Panc1 (cell line): ENCODE data around the gene SNIP1. TPM values are rescaled to one million over a fixed set of nuclear protein-coding genes. Genes with fewer than 3 reads are reported as not detected.
A peak's percentile ranks its signal among the peaks of the same experiment; 100 is the strongest.

Source experiments
- ATAC-seq: fragments of 200-7000 bp; cut with Tn5 transposase; 2 replicates; pipeline ENCODE4 v1.9.1; 2020; ENCODE audit warnings: mild to moderate bottlenecking, moderate library complexity
- BruUV-seq: library from RNA; stranded (reverse); fragments of 400-500 nt; replicated peaks from 2 replicates; lab custom pipeline; 2021; lab: Mats Ljungman, UMichigan
- CTCF ChIA-PET: fragments of 300-600 bp; sonication (Branson Sonifier 250); formaldehyde crosslinking; loops from one replicate; lab custom pipeline; 2022; ENCODE audit warnings: antibody characterized with exemption; lab: Charles Lee
- POLR2A ChIA-PET: fragments of 300-600 bp; sonication (Branson Sonifier 250); formaldehyde crosslinking; loops from one replicate; lab custom pipeline; 2022; ENCODE audit warnings: antibody characterized with exemption; lab: Charles Lee
- DNase-seq: peaks from one replicate; pipeline ENCODE4 v3.0.0-alpha.2; 2010; ENCODE audit warnings: low read depth, low spot score
- H3K27ac ChIP-seq: 2 replicates; pipeline ENCODE4 v1.5.1; 2011; ENCODE audit warnings: mild to moderate bottlenecking, low read length, inconsistent platforms
- H3K27me3 ChIP-seq: fragments of 200-500 bp; sonication (Bioruptor generic); 2 replicates; pipeline ENCODE4 v1.6.0; 2014; ENCODE audit warnings: low read length, inconsistent platforms; ENCODE audit not compliant: control insufficient read depth, insufficient read depth
- H3K36me3 ChIP-seq: fragments of 200-500 bp; sonication (Bioruptor generic); 2 replicates; pipeline ENCODE4 v1.5.1; 2014; ENCODE audit warnings: inconsistent platforms, mild to moderate bottlenecking, low read length, moderate library complexity; ENCODE audit not compliant: control insufficient read depth, insufficient read depth
- H3K4me1 ChIP-seq: 2 replicates; pipeline ENCODE4 v1.5.1; 2011; ENCODE audit warnings: inconsistent platforms, mild to moderate bottlenecking, low read length, moderate library complexity; ENCODE audit not compliant: control insufficient read depth, insufficient read depth
- H3K4me3 ChIP-seq, 2 experiments: 2 replicates each; pipeline ENCODE4 v1.5.1; 2011 to 2012; ENCODE audit warnings: low read depth in 2 of 2, low read length in 2 of 2, mild to moderate bottlenecking in 2 of 2, inconsistent platforms in 1 of 2, moderate library complexity in 1 of 2
- H3K9me3 ChIP-seq: fragments of 200-500 bp; sonication (Bioruptor generic); 2 replicates; pipeline ENCODE4 v1.5.1; 2014; ENCODE audit warnings: low read depth, mild to moderate bottlenecking, inconsistent platforms, low read length, moderate library complexity; ENCODE audit not compliant: control insufficient read depth, insufficient read depth
- POLR2AphosphoS5 ChIP-seq: IDR thresholded peaks from 2 replicates; pipeline ENCODE4 v1.6.1; 2012; ENCODE audit warnings: mild to moderate bottlenecking, low read depth, low read length, moderate library complexity
- SIN3A ChIP-seq: IDR thresholded peaks from 2 replicates; pipeline ENCODE4 v1.6.1; 2012; ENCODE audit warnings: low read depth, mild to moderate bottlenecking, low read length, moderate library complexity, borderline replicate concordance; ENCODE audit not compliant: insufficient read depth
- TCF7L2 ChIP-seq: IDR thresholded peaks from 2 replicates; pipeline ENCODE4 v1.6.1; 2011; ENCODE audit warnings: mild to moderate bottlenecking, low read depth, low read length, inconsistent platforms
- in situ Hi-C: cut with HindIII; loops from 2 replicates; pipeline ENCODE4 v1.10.0; 2016; ENCODE audit warnings: low sequenced_read_pairs, low pct_unique_long_range_greater_than_20kb
- intact Hi-C: fragments of 100-400 bp; cut with micrococcal nuclease; formaldehyde crosslinking; loops from one replicate; pipeline ENCODE4 v1.10.0; 2022; ENCODE audit not compliant: unreplicated experiment
- total RNA-seq: library from RNA; stranded (reverse); gene quantifications from one replicate; pipeline ENCODE4 v1.2.1, GENCODE V29; 2021; ENCODE audit not compliant: unreplicated experiment
- TF ChIP-seq, protein P1 (sequence below), 2 experiments: IDR thresholded peaks; 2 replicates each; pipeline ENCODE4 v1.6.1; 2011 to 2012; ENCODE audit warnings: low read depth in 2 of 2, control low read depth in 1 of 2, low read length in 1 of 2, mild to moderate bottlenecking in 1 of 2, moderate library complexity in 1 of 2; ENCODE audit not compliant: insufficient read depth in 1 of 2
- TF ChIP-seq, protein P2 (sequence below): fragments of 450-650 bp; IDR thresholded peaks from 2 replicates; pipeline ENCODE4 v1.5.1; 2017; ENCODE audit warnings: mild to moderate bottlenecking

The SNIP1 gene
- total RNA-seq, 1 experiment from 2014 or later = 21.4 TPM

GRCh38 chr1:37595440-37596181 lies 41.5 kb upstream of the SNIP1 start, which contains the start of gene GNL2:
TSS of gene GNL2 (minus strand) at chr1:37595937. CDS start at chr1:37595822, 115 bp downstream.
- in situ Hi-C loops = loop anchor here (5.0 kb wide), 1 partner anchor 97 kb away; the partner anchor contains the start of gene CDCA8
- Histone ChIP-seq H3K9me3 (no peaks in the 10 kb centered on the region), H3K36me3 (peaks cover 32% of the 10 kb centered on the region), H3K4me1 (peaks cover 9% of the 10 kb centered on the region), H3K4me3 (peak within 1 kb of the TSS; percentile 99 to 100), H3K27ac (peak within 1 kb of the TSS; percentile 98), H3K27me3 (no peaks in the 10 kb centered on the region)
- peak; percentile 87 for DNase-seq
- BruUV-seq = no TSS peak
- intact Hi-C loops = no loop called here
- ATAC-seq = peak; percentile 100
- CTCF ChIA-PET = interaction anchor here (0.6 kb wide), 1 partner anchor 92 kb away, joined by 3 read pairs; no protein-coding TSS in a partner anchor
- TF ChIP-seq POLR2AphosphoS5 = peak; percentile 96
- TF ChIP-seq, protein P1, sequence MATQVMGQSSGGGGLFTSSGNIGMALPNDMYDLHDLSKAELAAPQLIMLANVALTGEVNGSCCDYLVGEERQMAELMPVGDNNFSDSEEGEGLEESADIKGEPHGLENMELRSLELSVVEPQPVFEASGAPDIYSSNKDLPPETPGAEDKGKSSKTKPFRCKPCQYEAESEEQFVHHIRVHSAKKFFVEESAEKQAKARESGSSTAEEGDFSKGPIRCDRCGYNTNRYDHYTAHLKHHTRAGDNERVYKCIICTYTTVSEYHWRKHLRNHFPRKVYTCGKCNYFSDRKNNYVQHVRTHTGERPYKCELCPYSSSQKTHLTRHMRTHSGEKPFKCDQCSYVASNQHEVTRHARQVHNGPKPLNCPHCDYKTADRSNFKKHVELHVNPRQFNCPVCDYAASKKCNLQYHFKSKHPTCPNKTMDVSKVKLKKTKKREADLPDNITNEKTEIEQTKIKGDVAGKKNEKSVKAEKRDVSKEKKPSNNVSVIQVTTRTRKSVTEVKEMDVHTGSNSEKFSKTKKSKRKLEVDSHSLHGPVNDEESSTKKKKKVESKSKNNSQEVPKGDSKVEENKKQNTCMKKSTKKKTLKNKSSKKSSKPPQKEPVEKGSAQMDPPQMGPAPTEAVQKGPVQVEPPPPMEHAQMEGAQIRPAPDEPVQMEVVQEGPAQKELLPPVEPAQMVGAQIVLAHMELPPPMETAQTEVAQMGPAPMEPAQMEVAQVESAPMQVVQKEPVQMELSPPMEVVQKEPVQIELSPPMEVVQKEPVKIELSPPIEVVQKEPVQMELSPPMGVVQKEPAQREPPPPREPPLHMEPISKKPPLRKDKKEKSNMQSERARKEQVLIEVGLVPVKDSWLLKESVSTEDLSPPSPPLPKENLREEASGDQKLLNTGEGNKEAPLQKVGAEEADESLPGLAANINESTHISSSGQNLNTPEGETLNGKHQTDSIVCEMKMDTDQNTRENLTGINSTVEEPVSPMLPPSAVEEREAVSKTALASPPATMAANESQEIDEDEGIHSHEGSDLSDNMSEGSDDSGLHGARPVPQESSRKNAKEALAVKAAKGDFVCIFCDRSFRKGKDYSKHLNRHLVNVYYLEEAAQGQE (IDR thresholded peaks at IDR 0.05; ENCODE audit: insufficient read depth in 1 of 2, low read depth in 2 of 2, low read length in 1 of 2) = no peak
- POLR2A ChIA-PET = interaction anchor here (0.7 to 0.9 kb wide), 2 partner anchors 9 to 14 kb away, joined by 3 read pairs; no protein-coding TSS in a partner anchor

GRCh38 chr1:37593726-37594125 lies 39.6 kb upstream of the SNIP1 start:
- BruUV-seq = no TSS peak
- POLR2A ChIA-PET = no interaction called here

More at GRCh38 chr1:37593726-37594125, 39.6 kb upstream of the SNIP1 start:
- Histone ChIP-seq H3K27ac (no peak overlapping the region), H3K4me1 (peaks cover 9% of the 10 kb centered on the region), H3K9me3 (no peaks in the 10 kb centered on the region), H3K27me3 (no peaks in the 10 kb centered on the region), H3K4me3 (peak overlapping the region in 1 of 2 experiments; percentile 99; a peak in 2 of 4 replicates), H3K36me3 (peaks cover 42% of the 10 kb centered on the region)
- CTCF ChIA-PET = no interaction called here
- in situ Hi-C loops = no loop called here
- intact Hi-C loops = no loop called here
- DNase-seq (no peak), ATAC-seq (no peak)
- TF ChIP-seq, protein P2, sequence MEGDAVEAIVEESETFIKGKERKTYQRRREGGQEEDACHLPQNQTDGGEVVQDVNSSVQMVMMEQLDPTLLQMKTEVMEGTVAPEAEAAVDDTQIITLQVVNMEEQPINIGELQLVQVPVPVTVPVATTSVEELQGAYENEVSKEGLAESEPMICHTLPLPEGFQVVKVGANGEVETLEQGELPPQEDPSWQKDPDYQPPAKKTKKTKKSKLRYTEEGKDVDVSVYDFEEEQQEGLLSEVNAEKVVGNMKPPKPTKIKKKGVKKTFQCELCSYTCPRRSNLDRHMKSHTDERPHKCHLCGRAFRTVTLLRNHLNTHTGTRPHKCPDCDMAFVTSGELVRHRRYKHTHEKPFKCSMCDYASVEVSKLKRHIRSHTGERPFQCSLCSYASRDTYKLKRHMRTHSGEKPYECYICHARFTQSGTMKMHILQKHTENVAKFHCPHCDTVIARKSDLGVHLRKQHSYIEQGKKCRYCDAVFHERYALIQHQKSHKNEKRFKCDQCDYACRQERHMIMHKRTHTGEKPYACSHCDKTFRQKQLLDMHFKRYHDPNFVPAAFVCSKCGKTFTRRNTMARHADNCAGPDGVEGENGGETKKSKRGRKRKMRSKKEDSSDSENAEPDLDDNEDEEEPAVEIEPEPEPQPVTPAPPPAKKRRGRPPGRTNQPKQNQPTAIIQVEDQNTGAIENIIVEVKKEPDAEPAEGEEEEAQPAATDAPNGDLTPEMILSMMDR = no peak
- TF ChIP-seq POLR2AphosphoS5 (no peak), SIN3A (no peak), TCF7L2 (no peak)
- TF ChIP-seq, protein P1 (IDR thresholded peaks at IDR 0.05; ENCODE audit: insufficient read depth in 1 of 2, low read depth in 2 of 2, low read length in 1 of 2) = no peak
